Stomach (tissue), 4 donors: ENCODE results near the gene CARMIL1.

Source experiments
- CTCF ChIP-seq, 7 experiments: fragments of 450-650 bp in 4 of 7; fragments of 200-600 bp in 3 of 7; sonication (generic) in 3 of 7; IDR thresholded peaks; one replicate each; pipeline ENCODE4 v1.5.1; 2016 to 2019; ENCODE audit warnings: antibody characterized with exemption in 7 of 7, control low read depth in 2 of 7, mild to moderate bottlenecking in 1 of 7
- EP300 ChIP-seq: sonication (generic); formaldehyde crosslinking; IDR thresholded peaks from one replicate; pipeline ENCODE4 v1.6.1; 2017; ENCODE audit warnings: antibody characterized with exemption
- POLR2A ChIP-seq, 4 donors: fragments of 450-650 bp; IDR thresholded peaks; one replicate each; pipeline ENCODE4 v1.6.1; 2016; ENCODE audit warnings: antibody characterized with exemption in 4 of 4, control low read depth in 2 of 4, mild to moderate bottlenecking in 1 of 4, moderate library complexity in 1 of 4
- POLR2AphosphoS5 ChIP-seq, 3 donors: sonication (generic); formaldehyde crosslinking; IDR thresholded peaks; one replicate each; pipeline ENCODE4 v1.6.1; 2016; ENCODE audit warnings: antibody characterized with exemption in 3 of 3

- TF ChIP-seq CTCF (IDR thresholded peaks at IDR 0.05): no peak
- TF ChIP-seq POLR2A (IDR thresholded peaks at IDR 0.05): no peak
- TF ChIP-seq POLR2AphosphoS5 (IDR thresholded peaks at IDR 0.05): no peak
- TF ChIP-seq EP300: no peak
Measured at GRCh38 chr6:25498505-25498904, 219.3 kb downstream of the CARMIL1 start.
